ENCODE data around the gene CRYBG2.

DNA sequence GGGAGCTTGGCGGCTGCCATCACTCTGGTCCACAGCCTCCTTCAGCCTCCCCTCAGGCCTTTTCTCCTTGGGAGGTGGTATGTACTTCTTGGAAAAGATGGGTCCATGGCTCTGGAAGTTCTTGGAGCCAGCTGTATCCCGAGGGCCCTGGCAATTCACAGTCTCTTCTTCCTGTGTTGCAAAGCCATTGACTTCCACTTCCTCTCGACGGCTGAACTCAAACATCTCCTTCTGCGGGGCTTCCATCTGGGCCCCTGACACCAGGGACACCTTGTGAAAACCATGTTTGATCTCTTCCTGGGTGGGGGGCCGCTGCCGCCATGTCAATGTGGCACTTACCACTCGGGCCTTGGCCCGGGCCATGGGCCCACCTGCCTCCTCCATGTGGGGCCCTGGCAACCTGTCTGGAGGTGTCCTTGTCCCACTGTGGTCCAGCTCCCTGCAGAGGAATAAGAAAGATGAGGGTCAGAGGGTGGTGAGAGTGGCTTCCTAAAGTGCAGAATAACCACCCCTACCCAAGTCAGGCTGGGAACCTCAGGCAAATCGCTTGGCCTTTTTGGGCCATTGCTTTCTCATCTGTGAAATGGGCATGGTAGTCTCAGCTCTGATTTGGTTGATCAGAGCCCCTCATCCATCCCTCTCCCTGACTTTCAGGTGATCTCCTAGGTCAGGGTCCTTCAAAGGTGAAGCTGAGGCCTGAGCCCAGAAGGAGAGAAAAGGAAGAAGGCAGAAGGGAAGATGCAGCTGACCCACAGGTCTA lies 7.5 kb downstream of the CRYBG2 start:
- TF ChIP-seq POLR2A (IDR thresholded peaks at IDR 0.05) = no peak
- TF ChIP-seq, protein P1, sequence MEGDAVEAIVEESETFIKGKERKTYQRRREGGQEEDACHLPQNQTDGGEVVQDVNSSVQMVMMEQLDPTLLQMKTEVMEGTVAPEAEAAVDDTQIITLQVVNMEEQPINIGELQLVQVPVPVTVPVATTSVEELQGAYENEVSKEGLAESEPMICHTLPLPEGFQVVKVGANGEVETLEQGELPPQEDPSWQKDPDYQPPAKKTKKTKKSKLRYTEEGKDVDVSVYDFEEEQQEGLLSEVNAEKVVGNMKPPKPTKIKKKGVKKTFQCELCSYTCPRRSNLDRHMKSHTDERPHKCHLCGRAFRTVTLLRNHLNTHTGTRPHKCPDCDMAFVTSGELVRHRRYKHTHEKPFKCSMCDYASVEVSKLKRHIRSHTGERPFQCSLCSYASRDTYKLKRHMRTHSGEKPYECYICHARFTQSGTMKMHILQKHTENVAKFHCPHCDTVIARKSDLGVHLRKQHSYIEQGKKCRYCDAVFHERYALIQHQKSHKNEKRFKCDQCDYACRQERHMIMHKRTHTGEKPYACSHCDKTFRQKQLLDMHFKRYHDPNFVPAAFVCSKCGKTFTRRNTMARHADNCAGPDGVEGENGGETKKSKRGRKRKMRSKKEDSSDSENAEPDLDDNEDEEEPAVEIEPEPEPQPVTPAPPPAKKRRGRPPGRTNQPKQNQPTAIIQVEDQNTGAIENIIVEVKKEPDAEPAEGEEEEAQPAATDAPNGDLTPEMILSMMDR (IDR thresholded peaks at IDR 0.05) = no peak
- TF ChIP-seq EP300 (IDR thresholded peaks at IDR 0.05) = no peak
